BJ (cell line): ENCODE data around the gene PCDHGA10. TPM values are rescaled to one million over a fixed set of nuclear protein-coding genes. Genes with fewer than 3 reads are reported as not detected.
"Not testable (repeated sequence)": the region's sequence is repeated elsewhere in the genome, so short reads cannot be mapped to it uniquely, and the experiment has no call there.

ENCODE experiments used
- CTCF ChIA-PET: fragments of 350-600 bp; formaldehyde crosslinking; extraction: SDS; loops from one replicate; lab custom pipeline; 2021; ENCODE audit warnings: antibody characterized with exemption, inconsistent platforms; lab: Yijun Ruan, JAX
- POLR2A ChIA-PET: fragments of 300-600 bp; sonication (Branson Sonifier 250); formaldehyde crosslinking; extraction: SDS; loops from one replicate; lab custom pipeline; 2021; ENCODE audit warnings: antibody characterized with exemption; lab: Charles Lee
- DNase-seq: peaks from one replicate; pipeline ENCODE4 v3.0.0-alpha.2; 2011; ENCODE audit warnings: low read depth
- H3K27me3 ChIP-seq: 2 replicates; pipeline ENCODE4 v1.6.0; 2011; ENCODE audit warnings: low read length; ENCODE audit not compliant: control insufficient read depth, insufficient read depth
- H3K36me3 ChIP-seq: 2 replicates; pipeline ENCODE4 v1.5.1; 2011; ENCODE audit warnings: low read length; ENCODE audit not compliant: control insufficient read depth, insufficient read depth
- H3K4me3 ChIP-seq: 2 replicates; pipeline ENCODE4 v1.5.1; 2011; ENCODE audit warnings: low read depth, mild to moderate bottlenecking, control low read depth, low read length
- CTCF ChIP-seq: IDR thresholded peaks from 2 replicates; pipeline ENCODE4 v1.5.1; 2011; ENCODE audit warnings: low read depth, mild to moderate bottlenecking, control low read depth, inconsistent platforms, low read length, moderate library complexity; ENCODE audit not compliant: insufficient read depth
- polyA plus RNA-seq: library from polyadenylated mRNA; depleted of rRNA; stranded (reverse); fragments of >200 nt; gene quantifications from 2 replicates; pipeline ENCODE4 v1.2.3, GENCODE V29; 2011

PCDHGA10 gene
- polyA plus RNA-seq, 1 experiment, result 3.9 TPM

DNA sequence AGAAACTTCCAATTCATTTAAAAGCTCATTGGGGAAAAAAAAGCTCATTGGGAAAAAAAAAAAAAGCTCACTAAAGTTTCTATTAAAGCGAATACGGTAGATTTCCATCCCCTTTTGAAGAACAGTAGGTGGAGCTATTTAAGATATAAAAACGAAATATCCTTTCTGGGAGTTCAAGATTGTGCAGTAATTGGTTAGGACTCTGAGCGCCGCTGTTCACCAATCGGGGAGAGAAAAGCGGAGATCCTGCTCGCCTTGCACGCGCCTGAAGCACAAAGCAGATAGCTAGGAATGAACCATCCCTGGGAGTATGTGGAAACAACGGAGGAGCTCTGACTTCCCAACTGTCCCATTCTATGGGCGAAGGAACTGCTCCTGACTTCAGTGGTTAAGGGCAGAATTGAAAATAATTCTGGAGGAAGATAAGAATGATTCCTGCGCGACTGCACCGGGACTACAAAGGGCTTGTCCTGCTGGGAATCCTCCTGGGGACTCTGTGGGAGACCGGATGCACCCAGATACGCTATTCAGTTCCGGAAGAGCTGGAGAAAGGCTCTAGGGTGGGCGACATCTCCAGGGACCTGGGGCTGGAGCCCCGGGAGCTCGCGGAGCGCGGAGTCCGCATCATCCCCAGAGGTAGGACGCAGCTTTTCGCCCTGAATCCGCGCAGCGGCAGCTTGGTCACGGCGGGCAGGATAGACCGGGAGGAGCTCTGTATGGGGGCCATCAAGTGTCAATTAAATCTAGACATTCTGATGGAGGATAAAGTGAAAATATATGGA, 17.7 kb downstream of the PCDHGA10 start, which contains the start of gene PCDHGA12:
Gene PCDHGA12 (plus strand): TSS at position 176 of the 782 bp plus-strand sequence. CDS start 253 bp downstream, at position 429.
- no peak for DNase-seq
- peak; percentile 59 for TF ChIP-seq CTCF
- ChIA-PET CTCF (interaction anchor here (0.6 to 5.2 kb wide), 26 partner anchors 8 to 143 kb away, joined by 3 to 72 read pairs (median 4); partner anchors contain the start of genes PCDHGA11, PCDHGA3, PCDHGB7 and PCDHGC3), POLR2A (interaction anchor here (0.6 to 1.5 kb wide), 3 partner anchors 11 to 46 kb away, joined by 4 to 7 read pairs (median 5); no protein-coding TSS in a partner anchor)
- no peaks in the 10 kb centered on the region for H3K27me3 ChIP-seq
- H3K4me3 ChIP-seq, result peak within 1 kb of the TSS; percentile 39
- no peaks in the 10 kb centered on the region; the same call in none of the 2 replicates for H3K36me3 ChIP-seq

- ChIA-PET POLR2A (interaction anchor here (1.5 kb wide), 1 partner anchor 45 kb away, joined by 7 read pairs; no protein-coding TSS in a partner anchor), CTCF (interaction anchor here (0.9 to 5.2 kb wide), 12 partner anchors 8 to 130 kb away, joined by 3 to 72 read pairs (median 9); partner anchors contain the start of genes PCDHGA11, PCDHGB7 and PCDHGC3)
- Histone ChIP-seq H3K36me3 (no peaks in the 10 kb centered on the region; the same call in none of the 2 replicates), H3K4me3 (peak overlapping the region; percentile 39), H3K27me3 (no peaks in the 10 kb centered on the region)
- no peak for TF ChIP-seq CTCF
- DNase-seq, result no peak
These were observed 18.5 kb downstream of the PCDHGA10 start for GRCh38 chr5:141431286-141431685.

DNA sequence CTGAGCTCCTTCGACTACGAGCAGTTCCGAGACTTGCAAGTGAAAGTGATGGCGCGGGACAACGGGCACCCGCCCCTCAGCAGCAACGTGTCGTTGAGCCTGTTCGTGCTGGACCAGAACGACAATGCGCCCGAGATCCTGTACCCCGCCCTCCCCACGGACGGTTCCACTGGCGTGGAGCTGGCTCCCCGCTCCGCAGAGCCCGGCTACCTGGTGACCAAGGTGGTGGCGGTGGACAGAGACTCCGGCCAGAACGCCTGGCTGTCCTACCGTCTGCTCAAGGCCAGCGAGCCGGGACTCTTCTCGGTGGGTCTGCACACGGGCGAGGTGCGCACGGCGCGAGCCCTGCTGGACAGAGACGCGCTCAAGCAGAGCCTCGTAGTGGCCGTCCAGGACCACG, 19.5 kb downstream of the PCDHGA10 start:
- POLR2A ChIA-PET, DNase-seq, H3K4me3 ChIP-seq, H3K36me3 ChIP-seq, H3K27me3 ChIP-seq: not testable (repeated sequence)
- CTCF ChIA-PET, result interaction anchor here (1.1 to 5.2 kb wide), 4 partner anchors 11 to 126 kb away, joined by 3 to 72 read pairs (median 14); partner anchors contain the start of gene PCDHGA11

DNA sequence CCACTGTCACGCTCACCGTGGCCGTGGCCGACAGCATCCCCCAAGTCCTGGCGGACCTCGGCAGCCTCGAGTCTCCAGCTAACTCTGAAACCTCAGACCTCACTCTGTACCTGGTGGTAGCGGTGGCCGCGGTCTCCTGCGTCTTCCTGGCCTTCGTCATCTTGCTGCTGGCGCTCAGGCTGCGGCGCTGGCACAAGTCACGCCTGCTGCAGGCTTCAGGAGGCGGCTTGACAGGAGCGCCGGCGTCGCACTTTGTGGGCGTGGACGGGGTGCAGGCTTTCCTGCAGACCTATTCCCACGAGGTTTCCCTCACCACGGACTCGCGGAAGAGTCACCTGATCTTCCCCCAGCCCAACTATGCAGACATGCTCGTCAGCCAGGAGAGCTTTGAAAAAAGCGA, 19.9 kb downstream of the PCDHGA10 start:
- CTCF ChIA-PET, result interaction anchor here (1.1 to 5.2 kb wide), 4 partner anchors 11 to 125 kb away, joined by 3 to 72 read pairs (median 14); partner anchors contain the start of gene PCDHGA11
- not testable (repeated sequence) for H3K4me3 ChIP-seq

GRCh38 chr5:141434006-141434405, 21.2 kb downstream of the PCDHGA10 start:
- no peak for DNase-seq
- CTCF ChIA-PET, result interaction anchor here (0.6 to 1.1 kb wide), 2 partner anchors 83 to 127 kb away, joined by 3 read pairs; no protein-coding TSS in a partner anchor
- Histone ChIP-seq H3K36me3 (no peaks in the 10 kb centered on the region), H3K4me3 (no peak overlapping the region), H3K27me3 (no peaks in the 10 kb centered on the region)
- no peak for TF ChIP-seq CTCF
- POLR2A ChIA-PET, result no interaction called here

More for the DNA sequence above, 19.9 kb downstream of the PCDHGA10 start:
- DNase-seq, H3K27me3 ChIP-seq, POLR2A ChIA-PET, H3K36me3 ChIP-seq: not testable (repeated sequence)

DNA sequence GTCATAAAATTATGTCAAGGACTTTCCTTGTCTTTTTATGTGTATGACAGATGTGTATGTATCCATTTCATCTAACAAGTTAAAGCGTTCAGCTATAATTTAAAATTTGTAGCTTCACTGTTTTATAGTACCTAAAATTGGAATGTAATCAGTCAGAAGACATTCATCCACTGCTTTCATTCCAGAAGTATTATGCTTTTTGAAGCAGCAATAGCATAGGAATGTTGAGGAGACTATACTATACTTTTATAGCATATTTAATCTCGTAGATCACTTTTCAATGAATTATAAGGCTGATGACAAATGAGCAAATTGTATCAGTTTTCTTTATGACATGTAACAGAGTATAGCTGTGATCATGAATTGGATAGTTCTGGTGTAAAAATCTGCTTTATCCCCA, 24.4 kb downstream of the PCDHGA10 start:
- POLR2A ChIA-PET, result no interaction called here
- no peak overlapping the region for H3K4me3 ChIP-seq
- CTCF ChIA-PET, result interaction anchor here (0.6 to 1.9 kb wide), 6 partner anchors 20 to 126 kb away, joined by 3 to 9 read pairs (median 4); partner anchors contain the start of gene PCDHGB7
- no peak for DNase-seq
- peaks cover 3% of the 10 kb centered on the region; the same call in 1 of the 2 replicates for H3K36me3 ChIP-seq
- no peaks in the 10 kb centered on the region for H3K27me3 ChIP-seq
- no peak for TF ChIP-seq CTCF
